Measurements from ENCODE around the gene NMD3.

NMD3 gene
- long read RNA-seq, transcript NMD3-201 (16 exons, 3,049 nt), result major isoform, 1,126 of 1,954 reads
- long read RNA-seq, transcript NMD3-202 (15 exons, 3,061 nt), result minor isoform, 36 of 1,954 reads
- long read RNA-seq, partial matches to known transcripts, result 75 of 1,954 reads
- long read RNA-seq, other reads (novel, unspliced or antisense), result 716 of 1,954 reads

GRCh38 chr3:161220850-161221753, at the start of gene NMD3:
NMD3 (plus strand) TSS chr3:161221311; CDS start chr3:161222014, 703 bp downstream.
- Histone ChIP-seq H3K27ac (replicated peaks) (peak within 1 kb of the TSS; percentile 87), H3K4me3 (replicated peaks; ENCODE audit: insufficient read depth, low read length) (peak within 1 kb of the TSS; percentile 97), H3K27me3 (ENCODE audit: insufficient read depth, poor library complexity, severe bottlenecking) (no peaks in the 10 kb centered on the region)
- TF ChIP-seq POLR2AphosphoS5 (IDR thresholded peaks at IDR 0.05; ENCODE audit: low read depth) (peak; percentile 79), SPI1 (IDR thresholded peaks at IDR 0.05; ENCODE audit: borderline replicate concordance, low read depth) (no peak), GABPA (IDR thresholded peaks at IDR 0.05; ENCODE audit: low read depth) (peak; percentile 28; the same call in 1 of the 2 replicates), REST (IDR thresholded peaks at IDR 0.05; ENCODE audit: insufficient replicate concordance, low read depth) (peak; percentile 52)
- TF ChIP-seq, protein P1, sequence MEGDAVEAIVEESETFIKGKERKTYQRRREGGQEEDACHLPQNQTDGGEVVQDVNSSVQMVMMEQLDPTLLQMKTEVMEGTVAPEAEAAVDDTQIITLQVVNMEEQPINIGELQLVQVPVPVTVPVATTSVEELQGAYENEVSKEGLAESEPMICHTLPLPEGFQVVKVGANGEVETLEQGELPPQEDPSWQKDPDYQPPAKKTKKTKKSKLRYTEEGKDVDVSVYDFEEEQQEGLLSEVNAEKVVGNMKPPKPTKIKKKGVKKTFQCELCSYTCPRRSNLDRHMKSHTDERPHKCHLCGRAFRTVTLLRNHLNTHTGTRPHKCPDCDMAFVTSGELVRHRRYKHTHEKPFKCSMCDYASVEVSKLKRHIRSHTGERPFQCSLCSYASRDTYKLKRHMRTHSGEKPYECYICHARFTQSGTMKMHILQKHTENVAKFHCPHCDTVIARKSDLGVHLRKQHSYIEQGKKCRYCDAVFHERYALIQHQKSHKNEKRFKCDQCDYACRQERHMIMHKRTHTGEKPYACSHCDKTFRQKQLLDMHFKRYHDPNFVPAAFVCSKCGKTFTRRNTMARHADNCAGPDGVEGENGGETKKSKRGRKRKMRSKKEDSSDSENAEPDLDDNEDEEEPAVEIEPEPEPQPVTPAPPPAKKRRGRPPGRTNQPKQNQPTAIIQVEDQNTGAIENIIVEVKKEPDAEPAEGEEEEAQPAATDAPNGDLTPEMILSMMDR (IDR thresholded peaks at IDR 0.05; ENCODE audit: insufficient read depth, low read length), result no peak
- peak; percentile 54 to 94 for DNase-seq (ENCODE audit: low read depth in 1 of 2, low spot score in 1 of 2)

GRCh38 chr3:161171639-161172552, 49.2 kb upstream of the NMD3 start:
- DNase-seq (ENCODE audit: low read depth in 1 of 2, low spot score in 1 of 2), result no peak
- TF ChIP-seq POLR2AphosphoS5 (IDR thresholded peaks at IDR 0.05; ENCODE audit: low read depth) (no peak), GABPA (IDR thresholded peaks at IDR 0.05; ENCODE audit: low read depth) (no peak)

GRCh38 chr3:161175506-161175905, 45.6 kb upstream of the NMD3 start:
- TF ChIP-seq SPI1 (IDR thresholded peaks at IDR 0.05; ENCODE audit: borderline replicate concordance, low read depth) (no peak), GABPA (IDR thresholded peaks at IDR 0.05; ENCODE audit: low read depth) (no peak), REST (IDR thresholded peaks at IDR 0.05; ENCODE audit: insufficient replicate concordance, low read depth) (no peak), POLR2AphosphoS5 (IDR thresholded peaks at IDR 0.05; ENCODE audit: low read depth) (no peak)
- TF ChIP-seq, protein P1 (IDR thresholded peaks at IDR 0.05; ENCODE audit: insufficient read depth, low read length), result no peak
- H3K4me3 ChIP-seq (replicated peaks; ENCODE audit: insufficient read depth, low read length), result no peak overlapping the region
- DNase-seq (ENCODE audit: low read depth in 1 of 2, low spot score in 1 of 2), result no peak
- H3K27ac ChIP-seq (replicated peaks), result no peak overlapping the region
- H3K27me3 ChIP-seq (ENCODE audit: insufficient read depth, poor library complexity, severe bottlenecking), result no peaks in the 10 kb centered on the region

More at GRCh38 chr3:161171639-161172552, 49.2 kb upstream of the NMD3 start:
- Histone ChIP-seq H3K27me3 (ENCODE audit: insufficient read depth, poor library complexity, severe bottlenecking) (no peaks in the 10 kb centered on the region), H3K4me3 (replicated peaks; ENCODE audit: insufficient read depth, low read length) (no peak overlapping the region), H3K27ac (replicated peaks) (no peak overlapping the region)

Measured in HL-60 (cell line).